Stimulated activated CD4-positive, alpha-beta T cell treated with anti-CD3 and anti-CD28 coated beads, Interleukin-12 subunit alpha, Interleukin-12 subunit beta, amount 100 ng/mL, for 24 hours (primary cell): Measurements from ENCODE around the gene VENTX.

Experiments used
- DNase-seq, 2 experiments: peaks; one replicate each; pipeline ENCODE4 v3.0.0-alpha.2; 2020; ENCODE audit warnings: low read depth in 2 of 2

Gene VENTX

DNA sequence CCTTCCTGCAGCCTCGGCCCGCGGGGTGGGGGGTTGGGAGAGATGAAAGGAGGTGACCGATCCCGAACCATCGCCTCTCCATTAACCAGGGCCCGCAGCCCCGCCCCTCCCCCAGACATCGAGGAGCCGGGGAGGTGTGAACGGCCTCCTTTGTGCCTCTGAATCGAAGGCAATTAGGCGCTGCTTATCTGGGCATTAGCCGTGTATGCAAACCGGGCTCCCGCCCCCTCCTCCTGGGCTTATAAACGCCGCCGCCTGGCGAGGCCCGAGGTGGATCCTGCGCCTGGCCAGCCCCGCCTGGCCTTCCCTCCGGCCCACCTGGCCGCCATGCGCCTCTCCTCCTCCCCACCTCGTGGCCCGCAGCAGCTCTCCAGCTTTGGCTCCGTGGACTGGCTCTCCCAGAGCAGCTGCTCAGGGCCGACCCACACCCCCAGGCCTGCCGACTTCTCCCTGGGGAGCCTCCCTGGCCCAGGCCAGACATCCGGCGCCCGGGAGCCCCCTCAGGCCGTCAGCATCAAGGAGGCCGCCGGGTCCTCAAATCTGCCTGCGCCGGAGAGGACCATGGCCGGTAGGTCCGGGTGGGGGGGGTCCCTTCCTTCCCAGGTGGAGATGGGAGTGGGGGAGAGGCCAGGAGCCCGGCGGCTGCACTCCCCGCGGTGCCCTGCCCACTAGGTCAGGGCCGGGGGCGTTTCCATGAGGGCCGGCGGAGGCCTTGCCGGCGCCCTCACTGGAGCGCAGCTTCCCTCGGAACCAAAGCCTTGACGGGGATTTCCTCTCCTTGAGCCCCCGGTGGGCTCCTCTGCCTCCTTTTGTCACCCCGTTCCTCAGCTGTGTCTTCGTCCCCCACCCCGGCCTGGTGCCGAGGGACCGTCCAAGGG, at the start of gene VENTX:
Gene VENTX, plus strand, starts transcription at position 268 of the 878 bp plus-strand sequence. Its CDS starts 60 bp downstream, at position 328.
- no peak for DNase-seq

DNA sequence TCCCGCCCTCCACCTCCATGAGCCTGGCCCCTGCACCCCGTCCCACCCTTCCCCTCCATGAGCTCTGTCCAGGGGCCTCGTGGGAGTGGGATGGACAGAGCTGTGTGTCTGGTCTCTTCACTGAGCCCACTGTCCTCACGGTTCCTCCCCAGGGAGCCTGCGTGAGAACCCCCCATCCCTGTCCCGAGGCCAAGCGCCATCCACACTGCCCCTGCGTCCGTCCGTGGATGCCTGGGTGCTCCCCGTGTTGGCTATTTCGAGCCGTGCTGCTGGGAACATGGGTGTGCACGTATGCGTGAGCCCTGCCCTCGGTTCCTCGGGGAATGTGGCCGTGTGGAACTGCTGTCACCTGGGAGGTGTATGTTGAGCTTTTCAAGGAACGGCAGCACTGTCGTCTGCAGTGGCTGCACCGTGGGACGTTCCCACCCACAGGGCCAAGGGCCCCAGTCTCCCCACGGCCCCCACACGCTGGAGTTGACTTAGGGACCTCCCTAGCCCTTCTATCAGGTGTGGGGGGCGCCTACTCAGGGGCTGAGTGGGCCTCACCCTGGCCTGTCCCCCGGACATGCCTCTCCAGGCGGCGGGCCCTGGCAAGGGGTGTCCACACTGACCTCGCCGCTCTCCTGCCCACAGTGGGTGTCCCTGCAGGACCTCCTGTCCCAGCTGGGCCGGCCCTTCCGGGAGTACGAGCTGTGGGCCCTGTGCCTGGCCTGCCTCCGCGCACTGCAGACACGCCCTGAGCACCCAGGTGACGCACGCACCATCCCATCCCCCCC, 49.6 kb upstream of the VENTX start:
- no peak for DNase-seq

DNA sequence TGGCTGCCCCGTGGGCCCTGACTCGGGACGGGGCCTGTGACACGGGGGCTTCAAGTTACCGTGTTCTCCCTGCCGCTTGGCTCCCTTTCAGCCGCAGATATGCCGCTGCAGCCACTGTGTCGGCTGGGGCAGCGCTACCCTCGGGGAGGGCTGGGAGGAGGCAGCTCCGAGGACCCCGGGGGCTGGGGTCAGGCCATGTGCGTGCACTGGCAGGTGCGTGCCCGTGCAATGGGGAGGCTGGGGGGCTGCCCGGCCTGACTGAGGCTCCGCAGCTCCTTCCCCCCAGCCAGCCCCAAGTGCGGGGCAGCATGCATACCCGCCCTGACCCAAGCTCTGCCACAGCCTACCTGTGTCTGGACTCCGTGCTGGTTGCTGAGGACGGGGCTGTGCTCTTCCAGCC, 48.4 kb upstream of the VENTX start:
- DNase-seq, result no peak

GRCh38 chr10:133189726-133190125, 47.9 kb upstream of the VENTX start:
- no peak for DNase-seq

DNA sequence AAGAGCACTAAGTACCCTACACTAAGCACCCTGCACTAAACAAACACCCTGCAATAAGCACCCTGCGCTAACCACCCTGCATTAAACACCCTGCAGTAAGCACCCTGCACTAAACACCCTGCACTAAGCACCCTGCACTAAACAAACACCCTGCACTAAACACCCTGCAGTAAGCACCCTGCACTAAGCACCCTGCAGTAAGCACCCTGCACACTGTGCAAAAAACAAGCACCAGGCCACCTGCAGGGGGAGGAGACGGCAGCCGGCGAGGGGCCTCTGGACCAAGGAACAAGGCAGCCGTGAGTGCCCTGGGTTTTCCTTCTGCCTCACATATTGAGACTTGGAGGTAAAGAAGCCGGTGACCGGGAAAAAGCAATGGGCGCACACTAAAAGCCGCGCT, 47.4 kb upstream of the VENTX start:
- no peak for DNase-seq

GRCh38 chr10:133191651-133192050, 46.0 kb upstream of the VENTX start:
- DNase-seq, result no peak

- no peak for DNase-seq
These were observed 43.5 kb upstream of the VENTX start for GRCh38 chr10:133194151-133194550.

GRCh38 chr10:133195096-133195495, 42.6 kb upstream of the VENTX start:
- DNase-seq, result no peak

DNA sequence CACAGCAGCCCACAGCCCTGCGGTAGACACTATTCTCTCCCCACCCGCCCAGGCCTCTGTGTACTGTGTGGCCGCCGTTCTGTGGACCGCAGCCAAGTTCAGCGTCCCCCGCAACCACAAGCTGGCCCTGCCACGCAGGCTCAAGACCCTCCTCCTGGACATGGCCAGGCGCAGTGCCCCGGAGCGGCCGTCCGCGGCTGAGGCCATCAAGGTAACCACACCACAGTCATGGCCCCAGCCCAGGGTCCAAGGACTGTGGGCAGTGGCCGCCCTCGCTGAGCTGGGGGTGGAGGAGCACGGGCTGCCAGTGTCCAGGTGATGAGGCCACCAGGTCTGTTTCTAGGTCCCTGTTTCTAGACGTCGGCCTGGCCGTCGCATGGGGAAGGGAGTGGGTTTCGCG, 42.0 kb upstream of the VENTX start:
- no peak for DNase-seq

DNA sequence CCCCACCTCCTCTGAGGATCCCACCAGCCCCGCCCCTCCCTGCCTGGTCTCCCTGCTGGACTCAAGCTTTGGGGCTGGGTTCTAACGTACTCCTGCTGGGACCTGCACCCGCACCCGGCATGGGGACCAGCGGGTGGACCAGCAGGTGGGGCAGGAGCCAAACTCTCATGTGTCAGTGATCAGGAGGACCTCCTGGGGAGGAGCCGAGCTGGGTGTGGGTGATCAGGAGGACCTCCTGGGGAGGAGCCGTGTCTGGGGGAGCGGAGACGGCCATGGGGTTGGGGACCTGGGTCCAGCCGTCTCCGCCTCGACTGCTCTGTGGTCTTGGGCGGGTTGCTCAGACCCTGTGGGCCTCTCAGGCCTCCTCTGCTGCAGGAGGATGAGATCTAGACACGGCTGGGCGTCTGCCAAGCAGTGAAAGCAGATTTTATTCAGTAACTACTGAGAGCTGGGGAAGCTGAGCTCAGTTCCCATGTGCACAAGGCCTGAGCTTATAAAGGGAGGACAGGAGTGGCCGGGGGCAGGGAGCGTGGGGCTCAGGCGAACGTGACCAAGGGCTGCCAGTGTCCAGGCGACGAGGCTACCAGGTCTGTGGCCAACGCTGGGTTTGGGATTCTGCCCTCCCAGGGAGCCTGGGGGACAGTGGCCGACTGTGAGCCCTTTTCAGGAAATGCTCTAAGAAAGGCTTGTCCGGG, 41.3 kb upstream of the VENTX start:
- no peak for DNase-seq

DNA sequence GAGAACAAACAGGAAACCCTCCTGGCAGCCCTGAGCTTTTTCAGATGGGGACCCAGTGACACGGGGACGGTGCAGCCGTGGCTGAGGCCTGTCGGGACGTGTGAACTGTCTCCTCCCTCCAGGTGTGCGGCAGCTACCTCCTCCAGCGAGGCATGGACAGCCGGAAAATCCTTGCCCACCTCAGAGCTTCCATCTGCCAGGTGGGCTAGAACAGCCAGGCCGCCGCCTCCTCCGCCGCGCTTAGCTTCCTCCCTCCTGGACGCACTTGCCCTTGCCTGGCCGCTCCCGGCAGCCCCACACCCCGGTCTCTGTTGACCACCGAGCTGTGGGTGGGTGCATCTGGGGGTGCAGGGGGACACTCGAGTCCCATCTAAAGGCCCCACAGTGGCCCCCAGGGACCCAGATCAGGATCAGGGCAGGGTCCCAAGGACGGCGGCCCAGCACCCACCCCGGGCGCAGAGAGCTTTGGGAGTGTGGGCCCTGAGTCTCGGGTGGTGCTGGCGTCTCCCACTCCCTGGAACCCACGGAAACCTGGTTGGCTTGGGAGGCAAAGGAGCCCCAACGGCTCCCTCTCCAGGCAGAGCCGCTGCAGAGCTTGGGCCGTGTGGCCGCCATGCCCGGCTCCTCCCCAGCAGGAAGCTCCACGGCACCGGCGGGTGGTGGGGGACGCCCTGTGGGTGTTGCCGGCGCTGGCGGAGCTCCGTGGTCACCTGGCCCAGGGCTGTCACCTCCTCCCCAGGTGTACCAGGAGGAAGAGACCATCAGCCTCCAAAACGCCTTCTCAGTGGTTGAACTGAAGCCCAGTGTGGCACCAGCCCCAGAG, 40.5 kb upstream of the VENTX start:
- no peak for DNase-seq

DNA sequence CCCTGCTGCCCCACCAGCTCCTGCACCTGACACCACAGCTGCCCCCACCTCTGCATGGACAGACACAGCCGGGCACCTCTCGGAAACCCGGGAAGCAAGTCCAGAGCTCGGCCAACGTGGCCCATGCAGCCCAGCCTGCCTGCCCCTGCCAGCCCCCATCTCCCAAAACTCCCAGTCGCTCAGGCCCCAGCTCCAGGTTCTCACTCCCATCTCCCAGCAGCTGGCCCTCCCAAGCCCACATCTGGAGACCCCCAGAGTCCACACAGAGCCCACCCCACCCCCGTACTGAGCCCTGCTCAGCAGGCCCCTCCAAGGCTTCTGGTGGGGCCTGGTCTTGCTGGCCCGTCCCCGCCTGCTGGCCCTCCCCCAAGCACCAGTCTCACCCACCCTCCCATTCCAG, 39.9 kb upstream of the VENTX start:
- no peak for DNase-seq

GRCh38 chr10:133198206-133198605, 39.4 kb upstream of the VENTX start:
- no peak for DNase-seq

GRCh38 chr10:133198621-133199487, 38.8 kb upstream of the VENTX start:
- DNase-seq, result no peak

DNA sequence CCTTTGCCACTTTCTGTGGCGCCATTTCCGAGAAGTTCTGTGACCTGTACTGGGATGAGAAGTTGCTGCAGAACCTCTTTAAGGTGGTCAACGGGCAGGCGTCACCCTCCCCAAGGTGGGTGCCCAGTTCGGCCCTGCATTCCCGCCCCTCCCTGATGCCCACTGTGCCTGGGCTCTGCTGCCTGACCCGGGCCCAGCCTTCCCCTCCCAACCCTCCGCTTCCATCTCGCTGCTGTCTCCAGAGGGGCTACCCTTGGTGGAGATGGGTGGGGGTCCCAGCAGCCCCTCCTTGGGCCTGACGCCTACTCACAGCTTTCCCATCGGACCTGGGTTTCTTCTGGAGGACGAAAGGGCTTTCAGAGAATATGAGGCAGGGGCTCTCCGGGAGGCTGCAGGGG, 38.2 kb upstream of the VENTX start:
- no peak for DNase-seq

GRCh38 chr10:133199992-133200611, 37.6 kb upstream of the VENTX start:
- DNase-seq, result no peak

GRCh38 chr10:133200621-133201031, 37.0 kb upstream of the VENTX start:
- DNase-seq, result no peak

- DNase-seq, result no peak
These were observed 36.3 kb upstream of the VENTX start for GRCh38 chr10:133201151-133201947.
